ENCODE results near the gene CACNG4. TPM values are rescaled to one million over a fixed set of nuclear protein-coding genes. Genes with fewer than 3 reads are reported as not detected.

The CACNG4 gene
- total RNA-seq, 2 experiments from 2014 or later = not detected

GRCh38 chr17:67041941-67042899 is 77.7 kb downstream of the CACNG4 start:
- H3K36me3 Mint-ChIP-seq (ENCODE audit: low read depth) = no peaks in the 10 kb centered on the region
- ChIA-PET POLR2A (interaction anchor here (0.6 kb wide), 1 partner anchor 1574 kb away, joined by 7 read pairs; no protein-coding TSS in a partner anchor), CTCF (interaction anchor here (0.6 kb wide), 2 partner anchors 109 to 311 kb away, joined by 3 read pairs; no protein-coding TSS in a partner anchor)

GRCh38 chr17:67043283-67043682 is 78.8 kb downstream of the CACNG4 start:
- H3K4me3 Mint-ChIP-seq = no peak overlapping the region
- H3K4me1 Mint-ChIP-seq = no peaks in the 10 kb centered on the region
- intact Hi-C loops (cut with DNase I, micrococcal nuclease) = no loop called here

More at GRCh38 chr17:67041941-67042899, 77.7 kb downstream of the CACNG4 start:
- H3K9me3 Mint-ChIP-seq (ENCODE audit: low read depth) = peaks cover under 1% of the 10 kb centered on the region
- H3K27ac Mint-ChIP-seq = no peak overlapping the region
- no peak for ATAC-seq
- no peak overlapping the region for H3K4me3 Mint-ChIP-seq
- peaks cover 4% of the 10 kb centered on the region for H3K27me3 Mint-ChIP-seq
- no peaks in the 10 kb centered on the region for H3K4me1 Mint-ChIP-seq
- intact Hi-C loops (cut with DNase I, micrococcal nuclease) = no loop called here
- DNase-seq = no peak

GRCh38 chr17:67044016-67044772 is 79.7 kb downstream of the CACNG4 start, which contains the start of gene CACNG1:
CACNG1 (plus strand) TSS chr17:67044554; CDS start chr17:67044661, 107 bp downstream.
- CTCF ChIA-PET = no interaction called here
- intact Hi-C loops (cut with DNase I, micrococcal nuclease) = no loop called here
- POLR2A ChIA-PET = no interaction called here
- no peak for DNase-seq
- no peaks in the 10 kb centered on the region for H3K27me3 Mint-ChIP-seq
- no peak for ATAC-seq
- peaks cover 17% of the 10 kb centered on the region for H3K9me3 Mint-ChIP-seq (ENCODE audit: low read depth)
- H3K4me3 Mint-ChIP-seq = no peak within 1 kb of the TSS
- H3K36me3 Mint-ChIP-seq (ENCODE audit: low read depth) = peaks cover 9% of the 10 kb centered on the region
- H3K27ac Mint-ChIP-seq = no peak within 1 kb of the TSS
- no peaks in the 10 kb centered on the region for H3K4me1 Mint-ChIP-seq

More at GRCh38 chr17:67043283-67043682, 78.8 kb downstream of the CACNG4 start:
- no peak overlapping the region for H3K27ac Mint-ChIP-seq
- ChIA-PET POLR2A (no interaction called here), CTCF (interaction anchor here (0.6 kb wide), 1 partner anchor 312 kb away, joined by 3 read pairs; no protein-coding TSS in a partner anchor)
- H3K27me3 Mint-ChIP-seq = no peaks in the 10 kb centered on the region
- ATAC-seq = no peak
- H3K36me3 Mint-ChIP-seq (ENCODE audit: low read depth) = peaks cover 5% of the 10 kb centered on the region
- no peak for DNase-seq
- H3K9me3 Mint-ChIP-seq (ENCODE audit: low read depth) = peaks cover 8% of the 10 kb centered on the region

GRCh38 chr17:67044940-67045339 is 80.4 kb downstream of the CACNG4 start:
- Mint-ChIP-seq H3K27ac (no peak overlapping the region), H3K4me1 (no peaks in the 10 kb centered on the region), H3K27me3 (no peaks in the 10 kb centered on the region), H3K4me3 (no peak overlapping the region), H3K36me3 (ENCODE audit: low read depth) (peaks cover 9% of the 10 kb centered on the region), H3K9me3 (ENCODE audit: low read depth) (peaks cover 22% of the 10 kb centered on the region)
- POLR2A ChIA-PET = no interaction called here
- CTCF ChIA-PET = no interaction called here
- DNase-seq (no peak), ATAC-seq (no peak)
- intact Hi-C loops (cut with DNase I, micrococcal nuclease) = no loop called here

GRCh38 chr17:67046398-67046797 is 81.9 kb downstream of the CACNG4 start:
- Mint-ChIP-seq H3K27me3 (no peaks in the 10 kb centered on the region), H3K9me3 (ENCODE audit: low read depth) (peaks cover 22% of the 10 kb centered on the region), H3K36me3 (ENCODE audit: low read depth) (peaks cover 9% of the 10 kb centered on the region), H3K27ac (no peak overlapping the region), H3K4me1 (no peaks in the 10 kb centered on the region), H3K4me3 (no peak overlapping the region)
- POLR2A ChIA-PET = no interaction called here
- intact Hi-C loops (cut with DNase I, micrococcal nuclease) = no loop called here
- ATAC-seq (no peak), DNase-seq (no peak)
- CTCF ChIA-PET = no interaction called here

DNA sequence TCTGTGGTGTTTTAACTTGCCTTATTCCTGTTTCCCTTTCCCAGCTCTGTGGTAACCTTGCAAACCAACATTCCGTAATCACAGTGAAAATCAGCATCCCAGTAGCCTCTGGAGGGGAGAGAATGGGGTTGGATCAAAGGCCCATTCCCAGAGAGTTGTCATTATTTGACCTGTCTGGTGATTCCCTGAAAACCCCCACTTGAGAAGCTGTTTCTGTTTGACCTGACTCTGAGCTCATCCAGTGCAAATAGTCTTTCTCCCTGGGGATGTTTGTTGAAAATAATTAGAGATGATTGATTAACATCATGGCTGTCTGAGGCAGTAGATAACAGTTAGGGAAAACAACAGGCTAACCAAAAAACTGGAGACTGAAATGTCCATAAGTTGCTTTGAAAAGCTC is 82.9 kb downstream of the CACNG4 start:
- Mint-ChIP-seq H3K9me3 (ENCODE audit: low read depth) (peaks cover 22% of the 10 kb centered on the region), H3K27me3 (no peaks in the 10 kb centered on the region), H3K4me3 (no peak overlapping the region), H3K36me3 (ENCODE audit: low read depth) (peaks cover 9% of the 10 kb centered on the region), H3K27ac (no peak overlapping the region), H3K4me1 (no peaks in the 10 kb centered on the region)
- DNase-seq (no peak), ATAC-seq (no peak)
- intact Hi-C loops (cut with DNase I, micrococcal nuclease) = no loop called here
- ChIA-PET POLR2A (no interaction called here), CTCF (interaction anchor here (0.7 kb wide), 1 partner anchor 847 kb away, joined by 3 read pairs; no protein-coding TSS in a partner anchor)

DNA sequence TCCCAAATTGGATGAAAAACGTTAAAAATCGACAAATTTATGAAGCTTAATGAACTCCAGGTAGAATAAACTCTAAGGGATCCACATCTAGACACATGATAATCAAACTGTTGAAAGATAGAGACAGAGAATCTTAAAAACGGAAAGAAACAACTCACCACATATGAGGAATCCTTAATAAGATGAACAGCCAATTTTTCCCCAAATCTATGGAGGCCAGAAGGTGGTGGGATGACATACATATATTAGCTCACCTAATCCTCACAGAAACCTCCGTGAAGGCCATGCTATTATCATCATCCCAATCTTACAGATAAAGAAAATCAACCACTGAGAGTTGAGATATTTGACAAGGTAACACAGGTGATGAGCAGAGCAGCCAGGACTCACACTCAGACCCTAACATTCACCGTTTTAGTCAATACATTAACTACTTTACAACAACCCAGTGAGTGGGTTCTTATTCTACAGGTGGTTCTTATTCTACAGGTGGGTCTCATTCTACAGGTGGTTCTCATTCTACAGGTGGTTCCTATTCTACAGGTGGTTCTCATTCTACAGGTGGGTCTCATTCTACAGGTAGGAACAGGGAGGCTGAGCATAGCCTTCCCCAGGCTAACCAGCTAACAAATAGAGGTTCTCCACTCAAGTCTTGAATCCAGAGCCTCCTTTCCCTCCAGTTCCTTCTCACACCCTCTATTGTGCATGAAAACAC is 84.7 kb downstream of the CACNG4 start:
- intact Hi-C loops (cut with DNase I, micrococcal nuclease) = no loop called here
- ATAC-seq (no peak), DNase-seq (no peak)
- no peak overlapping the region for H3K4me3 Mint-ChIP-seq
- no peaks in the 10 kb centered on the region for H3K27me3 Mint-ChIP-seq
- H3K4me1 Mint-ChIP-seq = no peaks in the 10 kb centered on the region
- peaks cover 22% of the 10 kb centered on the region for H3K9me3 Mint-ChIP-seq (ENCODE audit: low read depth)
- ChIA-PET POLR2A (no interaction called here), CTCF (interaction anchor here (0.6 kb wide), 1 partner anchor 125 kb away, joined by 3 read pairs; no protein-coding TSS in a partner anchor)
- peaks cover 9% of the 10 kb centered on the region for H3K36me3 Mint-ChIP-seq (ENCODE audit: low read depth)
- H3K27ac Mint-ChIP-seq = no peak overlapping the region

DNA sequence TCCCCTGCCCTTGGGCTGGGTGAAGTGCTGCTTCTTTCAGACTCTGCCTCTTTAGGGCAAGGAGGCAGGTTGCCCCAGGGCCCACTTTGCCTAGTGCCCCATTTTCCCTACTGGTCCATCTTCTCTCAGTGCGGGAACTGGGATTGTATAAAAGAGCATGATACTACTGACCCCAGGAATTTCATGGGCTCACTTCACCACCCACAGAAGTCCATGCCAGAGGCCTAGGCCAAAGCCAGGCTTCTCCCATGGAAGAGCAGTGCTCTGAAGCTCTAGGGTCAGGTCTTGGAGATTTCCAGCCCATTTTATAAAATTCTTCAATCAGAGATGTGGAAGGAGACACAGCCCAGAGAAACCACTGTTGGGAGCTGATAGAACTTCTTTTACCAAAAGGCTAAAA is 85.6 kb downstream of the CACNG4 start:
- Mint-ChIP-seq H3K4me1 (no peaks in the 10 kb centered on the region), H3K27me3 (no peaks in the 10 kb centered on the region), H3K9me3 (ENCODE audit: low read depth) (peaks cover 22% of the 10 kb centered on the region), H3K4me3 (no peak overlapping the region), H3K27ac (no peak overlapping the region), H3K36me3 (ENCODE audit: low read depth) (peaks cover 9% of the 10 kb centered on the region)
- CTCF ChIA-PET = no interaction called here
- POLR2A ChIA-PET = no interaction called here
- intact Hi-C loops (cut with DNase I, micrococcal nuclease) = no loop called here
- DNase-seq (no peak), ATAC-seq (no peak)

GRCh38 chr17:67050471-67051154 is 86.1 kb downstream of the CACNG4 start:
- POLR2A ChIA-PET = no interaction called here
- intact Hi-C loops (cut with DNase I, micrococcal nuclease) = no loop called here
- H3K36me3 Mint-ChIP-seq (ENCODE audit: low read depth) = peaks cover 9% of the 10 kb centered on the region
- H3K27me3 Mint-ChIP-seq = no peaks in the 10 kb centered on the region
- no peak overlapping the region for H3K4me3 Mint-ChIP-seq
- CTCF ChIA-PET = interaction anchor here (1.0 kb wide), 1 partner anchor 18 kb away, joined by 3 read pairs; no protein-coding TSS in a partner anchor
- no peak for ATAC-seq
- H3K27ac Mint-ChIP-seq = no peak overlapping the region
- H3K9me3 Mint-ChIP-seq (ENCODE audit: low read depth) = peaks cover 22% of the 10 kb centered on the region
- DNase-seq = no peak
- H3K4me1 Mint-ChIP-seq = no peaks in the 10 kb centered on the region

- Mint-ChIP-seq H3K9me3 (ENCODE audit: low read depth) (peaks cover 22% of the 10 kb centered on the region), H3K27ac (no peak overlapping the region), H3K27me3 (no peaks in the 10 kb centered on the region), H3K4me1 (no peaks in the 10 kb centered on the region), H3K4me3 (no peak overlapping the region), H3K36me3 (ENCODE audit: low read depth) (peaks cover 9% of the 10 kb centered on the region)
- ChIA-PET POLR2A (no interaction called here), CTCF (interaction anchor here (1.0 kb wide), 1 partner anchor 17 kb away, joined by 3 read pairs; no protein-coding TSS in a partner anchor)
- intact Hi-C loops (cut with DNase I, micrococcal nuclease) = no loop called here
- no peak for ATAC-seq
- no peak for DNase-seq
Observed at GRCh38 chr17:67051155-67051538, 86.6 kb downstream of the CACNG4 start.

GRCh38 chr17:67051837-67052236 is 87.3 kb downstream of the CACNG4 start:
- no peaks in the 10 kb centered on the region for H3K27me3 Mint-ChIP-seq
- ChIA-PET POLR2A (no interaction called here), CTCF (interaction anchor here (1.0 kb wide), 1 partner anchor 17 kb away, joined by 3 read pairs; no protein-coding TSS in a partner anchor)
- ATAC-seq = no peak
- no peak overlapping the region for H3K27ac Mint-ChIP-seq
- no peaks in the 10 kb centered on the region for H3K4me1 Mint-ChIP-seq
- peaks cover 22% of the 10 kb centered on the region for H3K9me3 Mint-ChIP-seq (ENCODE audit: low read depth)
- no peak overlapping the region for H3K4me3 Mint-ChIP-seq
- intact Hi-C loops (cut with DNase I, micrococcal nuclease) = no loop called here
- DNase-seq = no peak
- peaks cover 9% of the 10 kb centered on the region for H3K36me3 Mint-ChIP-seq (ENCODE audit: low read depth)

All from activated CD4-positive, alpha-beta T cell treated with anti-CD3 and anti-CD28 coated beads for 36 hours (primary cell).